ENCODE data around the gene SRRM3. TPM values are rescaled to one million over a fixed set of nuclear protein-coding genes. Genes with fewer than 3 reads are reported as not detected.

The SRRM3 gene
- polyA plus RNA-seq, 1 donor (not counting 4 experiments of a cell fraction or from before 2014, with no cell fraction given) = 0.30 TPM

GRCh38 chr7:76206633-76207032 is 4.9 kb downstream of the SRRM3 start:
- Histone ChIP-seq H3K9ac (ENCODE audit: control insufficient read depth, extremely low read depth, insufficient read depth, low read length) (no peak overlapping the region), H3K4me3 (ENCODE audit: control insufficient read depth in 2 of 3, extremely low read depth in 1 of 3, insufficient read depth in 2 of 3, low read depth in 1 of 3, low read length in 3 of 3) (no peak overlapping the region), H3K27ac (ENCODE audit: control insufficient read depth, insufficient read depth, low read length) (no peak overlapping the region), H3K4me2 (ENCODE audit: control insufficient read depth, extremely low read depth, insufficient read depth, low read depth, low read length) (no peak overlapping the region), H3K36me3 (ENCODE audit: control insufficient read depth in 2 of 2, extremely low read depth in 1 of 2, insufficient read depth in 2 of 2, low read length in 2 of 2) (no peaks in the 10 kb centered on the region), H3K27me3 (ENCODE audit: control insufficient read depth, extremely low read depth, insufficient read depth, low read length) (peaks cover 3% of the 10 kb centered on the region), H3K9me1 (ENCODE audit: control insufficient read depth, extremely low read depth, insufficient read depth, low read length) (no peaks in the 10 kb centered on the region), H2AFZ (ENCODE audit: control insufficient read depth, low read length) (no peak overlapping the region), H3K4me1 (ENCODE audit: control insufficient read depth, extremely low read depth, insufficient read depth, low read length) (no peaks in the 10 kb centered on the region), H3K9me3 (ENCODE audit: control insufficient read depth, low read depth, low read length) (no peaks in the 10 kb centered on the region), H3K79me2 (ENCODE audit: control insufficient read depth, insufficient read depth, low read length) (no peaks in the 10 kb centered on the region), H4K20me1 (ENCODE audit: control insufficient read depth, extremely low read depth, insufficient read depth, low read length) (no peaks in the 10 kb centered on the region)
- dilution Hi-C loops (cut with MboI; ENCODE audit: extremely low pct_ligation_motif_present, low sequenced_read_pairs) = loop anchor here (10.0 kb wide), 1 partner anchor 78 kb away; no protein-coding TSS in a partner anchor
- DNase-seq (ENCODE audit: low read depth, low spot score) = no peak
- no peak for FAIRE-seq
- TF ChIP-seq EZH2 (IDR thresholded peaks at IDR 0.05; ENCODE audit: low read length) (no peak), CTCF (optimal IDR thresholded peaks at IDR 0.05 in 1 of 3, IDR thresholded peaks at IDR 0.05 in 1 of 3, conservative IDR thresholded peaks at IDR 0.05 in 1 of 3; ENCODE audit: extremely low read depth in 1 of 3, insufficient read depth in 2 of 3, low read length in 3 of 3) (no peak)

- DNase-seq (ENCODE audit: low read depth, low spot score) (no peak), FAIRE-seq (no peak)
- TF ChIP-seq CTCF (optimal IDR thresholded peaks at IDR 0.05 in 1 of 3, IDR thresholded peaks at IDR 0.05 in 1 of 3, conservative IDR thresholded peaks at IDR 0.05 in 1 of 3; ENCODE audit: extremely low read depth in 1 of 3, insufficient read depth in 2 of 3, low read length in 3 of 3) (no peak), EZH2 (IDR thresholded peaks at IDR 0.05; ENCODE audit: low read length) (no peak)
- Histone ChIP-seq H3K27me3 (ENCODE audit: control insufficient read depth, extremely low read depth, insufficient read depth, low read length) (peaks cover 3% of the 10 kb centered on the region), H2AFZ (ENCODE audit: control insufficient read depth, low read length) (no peak overlapping the region), H3K4me3 (ENCODE audit: control insufficient read depth in 2 of 3, extremely low read depth in 1 of 3, insufficient read depth in 2 of 3, low read depth in 1 of 3, low read length in 3 of 3) (no peak overlapping the region), H3K9ac (ENCODE audit: control insufficient read depth, extremely low read depth, insufficient read depth, low read length) (no peak overlapping the region), H3K4me2 (ENCODE audit: control insufficient read depth, extremely low read depth, insufficient read depth, low read depth, low read length) (no peak overlapping the region), H4K20me1 (ENCODE audit: control insufficient read depth, extremely low read depth, insufficient read depth, low read length) (no peaks in the 10 kb centered on the region), H3K79me2 (ENCODE audit: control insufficient read depth, insufficient read depth, low read length) (no peaks in the 10 kb centered on the region), H3K9me1 (ENCODE audit: control insufficient read depth, extremely low read depth, insufficient read depth, low read length) (no peaks in the 10 kb centered on the region), H3K4me1 (ENCODE audit: control insufficient read depth, extremely low read depth, insufficient read depth, low read length) (no peaks in the 10 kb centered on the region), H3K9me3 (ENCODE audit: control insufficient read depth, low read depth, low read length) (no peaks in the 10 kb centered on the region), H3K36me3 (ENCODE audit: control insufficient read depth in 2 of 2, extremely low read depth in 1 of 2, insufficient read depth in 2 of 2, low read length in 2 of 2) (no peaks in the 10 kb centered on the region), H3K27ac (ENCODE audit: control insufficient read depth, insufficient read depth, low read length) (no peak overlapping the region)
- dilution Hi-C loops (cut with MboI; ENCODE audit: extremely low pct_ligation_motif_present, low sequenced_read_pairs) = loop anchor here (10.0 kb wide), 1 partner anchor 75 kb away; no protein-coding TSS in a partner anchor
These were observed 7.6 kb downstream of the SRRM3 start for GRCh38 chr7:76209310-76209709.
